Endodermal cell (in vitro differentiated cells): Measurements from ENCODE around the gene CSNK2A1. TPM values are rescaled to one million over a fixed set of nuclear protein-coding genes. Genes with fewer than 3 reads are reported as not detected.

ENCODE experiments used
- DNase-seq: peaks from one replicate; pipeline ENCODE4 v3.0.0-alpha.2; 2017
- H3K27ac ChIP-seq: 2 replicates; pipeline ENCODE4 v1.5.1; 2013; ENCODE audit warnings: mild to moderate bottlenecking, low read depth, low read length, moderate library complexity
- H3K27me3 ChIP-seq: 2 replicates; pipeline ENCODE4 v1.6.1; 2013; ENCODE audit warnings: mild to moderate bottlenecking, low read length, moderate library complexity; ENCODE audit not compliant: insufficient read depth, control insufficient read depth, poor library complexity, severe bottlenecking
- H3K36me3 ChIP-seq: 2 replicates; pipeline ENCODE4 v1.7.0; 2013; ENCODE audit warnings: mild to moderate bottlenecking, low read length, moderate library complexity; ENCODE audit not compliant: control insufficient read depth, insufficient read depth
- H3K4me1 ChIP-seq: one replicate; pipeline ENCODE4 v1.7.0; 2013; ENCODE audit warnings: low read length; ENCODE audit not compliant: control insufficient read depth, insufficient read depth
- H3K4me3 ChIP-seq: 2 replicates; pipeline ENCODE4 v1.5.1; 2013; ENCODE audit warnings: mild to moderate bottlenecking, low read length, moderate library complexity
- H3K9ac ChIP-seq: 2 replicates; pipeline ENCODE4 v1.6.1; 2013; ENCODE audit warnings: mild to moderate bottlenecking, low read length, moderate library complexity; ENCODE audit not compliant: poor library complexity, severe bottlenecking; ENCODE audit errors: extremely low read depth
- H3K9me3 ChIP-seq: 2 replicates; pipeline ENCODE4 v1.6.1; 2013; ENCODE audit warnings: mild to moderate bottlenecking, low read length, moderate library complexity; ENCODE audit not compliant: control insufficient read depth
- H3K27ac Mint-ChIP-seq: 2 replicates; pipeline ENCODE4 v1.8.0; 2020; ENCODE audit warnings: mixed read lengths
- H3K27me3 Mint-ChIP-seq: 2 replicates; pipeline ENCODE4 v1.8.0; 2021; ENCODE audit warnings: mild to moderate bottlenecking, mixed read lengths; ENCODE audit not compliant: insufficient read depth
- H3K36me3 Mint-ChIP-seq: 2 replicates; pipeline ENCODE4 v1.8.0; 2020; ENCODE audit warnings: low read depth, mixed read lengths
- H3K4me1 Mint-ChIP-seq: 2 replicates; pipeline ENCODE4 v1.8.0; 2020; ENCODE audit warnings: mixed read lengths
- H3K4me3 Mint-ChIP-seq: 2 replicates; pipeline ENCODE4 v1.8.0; 2020; ENCODE audit warnings: mild to moderate bottlenecking, moderate library complexity, mixed read lengths
- H3K9me3 Mint-ChIP-seq: 2 replicates; pipeline ENCODE4 v1.8.0; 2020; ENCODE audit warnings: mild to moderate bottlenecking, mixed read lengths
- CTCF ChIP-seq: fragments of 200-600 bp; sonication (generic); conservative IDR thresholded peaks from 2 replicates; pipeline ENCODE4 v1.5.0; 2021; ENCODE audit warnings: antibody characterized with exemption, mild to moderate bottlenecking
- WGBS, 2 experiments: methylation state at CpG; one replicate each; pipeline versions ENCODE4 v1.1.5 to v1.1.7; 2013; ENCODE audit warnings: missing lambda C conversion rate in 2 of 2, mixed read lengths in 1 of 2; ENCODE audit not compliant: insufficient coverage in 1 of 2, insufficient read length in 1 of 2; 5-methylcytosine and 5-hydroxymethylcytosine counted together
- total RNA-seq, 2 donors: library from RNA; stranded (reverse); fragmentation: NEBNext Ultra II Directional in 1 of 2; extraction: Animal tissue kit (Norgen Biotek cat#: 25700) in 1 of 2; gene quantifications; 2 replicates in 1 of 2; 3 replicates in 1 of 2; pipeline ENCODE4 v1.2.1, GENCODE V29; 2021

CSNK2A1 gene
- total RNA-seq, 2 donors from 2014 or later = 202 to 239 TPM

- Histone ChIP-seq H3K4me1 (no peaks in the 10 kb centered on the region), H3K9ac (no peak overlapping the region), H3K4me3 (no peak overlapping the region), H3K9me3 (no peaks in the 10 kb centered on the region), H3K27ac (no peak overlapping the region), H3K27me3 (no peaks in the 10 kb centered on the region), H3K36me3 (no peaks in the 10 kb centered on the region)
- peak; percentile 93 for DNase-seq
- Mint-ChIP-seq H3K9me3 (no peaks in the 10 kb centered on the region), H3K27ac (no peak overlapping the region), H3K4me1 (peaks cover 3% of the 10 kb centered on the region), H3K4me3 (no peak overlapping the region), H3K36me3 (no peaks in the 10 kb centered on the region), H3K27me3 (peaks cover 2% of the 10 kb centered on the region)
- 41 to 55% methylated on average over 10 to 12 of the region's 12 CpGs for WGBS, 2 experiments
- peak; percentile 95 for TF ChIP-seq CTCF
Measured at GRCh38 chr20:561437-562231, 18.0 kb upstream of the CSNK2A1 start.

- peak; percentile 39 for DNase-seq
- no peaks in the 10 kb centered on the region for H3K36me3 Mint-ChIP-seq
- Histone ChIP-seq H3K27ac (no peak overlapping the region), H3K9me3 (no peaks in the 10 kb centered on the region), H3K4me3 (no peak overlapping the region), H3K4me1 (no peaks in the 10 kb centered on the region), H3K9ac (no peak overlapping the region), H3K36me3 (no peaks in the 10 kb centered on the region), H3K27me3 (no peaks in the 10 kb centered on the region)
- no peak overlapping the region for H3K27ac Mint-ChIP-seq
- no peaks in the 10 kb centered on the region for H3K9me3 Mint-ChIP-seq
- WGBS, 2 experiments = 60 to 89% methylated on average over 1 to 2 of the region's 2 CpGs
- H3K4me1 Mint-ChIP-seq = peaks cover 11% of the 10 kb centered on the region
- no peak overlapping the region for H3K4me3 Mint-ChIP-seq
- peak; percentile 44 for TF ChIP-seq CTCF
- peaks cover 2% of the 10 kb centered on the region for H3K27me3 Mint-ChIP-seq
Measured at GRCh38 chr20:560680-561079, 17.1 kb upstream of the CSNK2A1 start.

- Histone ChIP-seq H3K27me3 (no peaks in the 10 kb centered on the region), H3K36me3 (no peaks in the 10 kb centered on the region), H3K9ac (no peak overlapping the region), H3K4me1 (no peaks in the 10 kb centered on the region), H3K27ac (no peak overlapping the region), H3K4me3 (no peak overlapping the region), H3K9me3 (no peaks in the 10 kb centered on the region)
- Mint-ChIP-seq H3K4me3 (no peak overlapping the region), H3K4me1 (peaks cover 19% of the 10 kb centered on the region), H3K27me3 (peaks cover 3% of the 10 kb centered on the region), H3K9me3 (no peaks in the 10 kb centered on the region), H3K36me3 (no peaks in the 10 kb centered on the region), H3K27ac (no peak overlapping the region)
- WGBS, 2 experiments = 92 to 93% methylated on average over 2 to 3 of the region's 3 CpGs
- DNase-seq = no peak
- no peak for TF ChIP-seq CTCF
Measured at GRCh38 chr20:558117-558516, 14.5 kb upstream of the CSNK2A1 start.
